Smooth muscle cell (in vitro differentiated cells): ENCODE data around the gene EPB41L2. TPM values are rescaled to one million over a fixed set of nuclear protein-coding genes. Genes with fewer than 3 reads are reported as not detected.

Experiments
- DNase-seq: peaks from one replicate; lab custom pipeline; 2025; ENCODE audit not compliant: unreplicated experiment; lab: John Stamatoyannopoulos, UW
- H2AFZ ChIP-seq: fragments of 200-600 bp; sonication (generic); 2 replicates; pipeline ENCODE4 v1.6.0; 2016; ENCODE audit warnings: antibody characterized with exemption, low read depth, mild to moderate bottlenecking
- H3F3A ChIP-seq: fragments of 200-600 bp; sonication (generic); 2 replicates; pipeline ENCODE4 v1.6.0; 2017; ENCODE audit warnings: antibody characterized with exemption, low read depth
- H3K27ac ChIP-seq: fragments of 200-600 bp; sonication (generic); 2 replicates; pipeline ENCODE4 v1.5.1; 2016; ENCODE audit warnings: low read depth, mild to moderate bottlenecking
- H3K27me3 ChIP-seq: fragments of 200-600 bp; sonication (generic); 2 replicates; pipeline ENCODE4 v1.6.1; 2016; ENCODE audit warnings: low read depth, mild to moderate bottlenecking
- H3K36me3 ChIP-seq: fragments of 200-600 bp; sonication (generic); 2 replicates; pipeline ENCODE4 v1.5.1; 2016; ENCODE audit warnings: low read depth
- H3K4me1 ChIP-seq: fragments of 200-600 bp; sonication (generic); 2 replicates; pipeline ENCODE4 v1.5.1; 2016; ENCODE audit warnings: low read depth
- H3K4me2 ChIP-seq: fragments of 200-600 bp; sonication (generic); 2 replicates; pipeline ENCODE4 v1.6.0; 2016; ENCODE audit warnings: mild to moderate bottlenecking
- H3K4me3 ChIP-seq: fragments of 200-600 bp; sonication (generic); 2 replicates; pipeline ENCODE4 v1.5.1; 2016; ENCODE audit warnings: mild to moderate bottlenecking
- H3K79me2 ChIP-seq: fragments of 200-600 bp; sonication (generic); 2 replicates; pipeline ENCODE4 v1.6.0; 2016; ENCODE audit warnings: low read depth, mild to moderate bottlenecking
- H3K9ac ChIP-seq: fragments of 200-600 bp; sonication (generic); 2 replicates; pipeline ENCODE4 v1.6.0; 2016; ENCODE audit warnings: low read depth
- H3K9me3 ChIP-seq: fragments of 200-600 bp; sonication (generic); replicated peaks from 2 replicates; pipeline ENCODE4 v1.5.1; 2016; ENCODE audit warnings: low read depth
- H4K20me1 ChIP-seq: fragments of 200-600 bp; sonication (generic); 2 replicates; pipeline ENCODE4 v1.6.0; 2016; ENCODE audit warnings: low read depth
- WGBS: methylation state at CpG from one replicate; pipeline ENCODE4 v1.1.7; 2016; ENCODE audit warnings: low lambda C conversion rate; 5-methylcytosine and 5-hydroxymethylcytosine counted together
- polyA plus RNA-seq: library from polyadenylated mRNA; unstranded; fragments of >200 nt; fragmentation: Nextera tagmentation; extraction: Ambion mirVana; gene quantifications from 2 replicates; pipeline ENCODE4 v1.2.1, GENCODE V29; 2016
- total RNA-seq: library from RNA; depleted of rRNA; stranded (reverse); fragments of >200 nt; gene quantifications from 2 replicates; pipeline ENCODE4 v1.2.3, GENCODE V29; 2014
- TF ChIP-seq, protein P1 (sequence below): fragments of 200-600 bp; sonication (generic); IDR thresholded peaks from 2 replicates; pipeline ENCODE4 v1.5.1; 2017; ENCODE audit warnings: borderline replicate concordance, mild to moderate bottlenecking, antibody characterized with exemption; ENCODE audit not compliant: insufficient read depth, poor library complexity, severe bottlenecking

EPB41L2 gene
- total and polyA plus RNA-seq, 2 experiments from 2014 or later, result 40.2 to 44.6 TPM

DNA sequence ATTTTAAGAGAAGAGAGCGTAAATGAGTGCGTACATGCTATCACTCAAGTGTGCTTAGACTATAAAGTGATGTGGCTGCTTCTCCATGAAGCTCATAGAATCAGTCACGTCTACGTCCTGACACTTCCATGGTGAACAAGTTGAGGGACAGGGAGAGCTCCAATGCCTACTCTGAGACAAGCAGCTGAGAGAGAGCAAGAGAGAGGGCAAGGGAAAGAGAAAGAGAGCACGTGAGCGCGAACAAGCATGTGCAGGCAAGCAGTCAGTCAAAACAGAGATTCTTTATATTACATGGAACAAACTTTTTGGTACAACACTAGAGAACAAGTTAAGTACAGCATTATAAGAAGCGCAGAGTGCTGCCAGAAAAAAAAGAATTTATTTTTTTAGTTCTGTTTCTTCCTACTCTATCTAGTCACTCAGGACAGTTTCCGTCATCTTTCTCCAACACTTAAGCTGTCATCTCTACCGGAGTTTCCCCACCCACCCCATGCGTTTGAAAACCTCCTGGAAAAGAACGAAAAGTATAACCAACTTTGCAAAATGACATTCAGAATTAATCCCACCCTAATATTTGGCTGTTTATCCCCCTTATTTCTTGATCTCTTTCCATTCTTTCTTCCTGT is 61.8 kb downstream of the EPB41L2 start:
- Histone ChIP-seq H2AFZ (no peak overlapping the region), H4K20me1 (peaks cover 27% of the 10 kb centered on the region), H3K9me3 (no peaks in the 10 kb centered on the region), H3K36me3 (no peaks in the 10 kb centered on the region), H3K9ac (no peak overlapping the region), H3K27me3 (no peaks in the 10 kb centered on the region), H3K4me2 (peak overlapping the region; percentile 35), H3K4me1 (peaks cover 39% of the 10 kb centered on the region), H3K4me3 (no peak overlapping the region), H3K79me2 (peaks cover 48% of the 10 kb centered on the region), H3K27ac (no peak overlapping the region), H3F3A (peaks cover 7% of the 10 kb centered on the region)
- DNase-seq, result no peak
- 70% methylated on average over 12 of the region's 12 CpGs for WGBS
- TF ChIP-seq, protein P1, sequence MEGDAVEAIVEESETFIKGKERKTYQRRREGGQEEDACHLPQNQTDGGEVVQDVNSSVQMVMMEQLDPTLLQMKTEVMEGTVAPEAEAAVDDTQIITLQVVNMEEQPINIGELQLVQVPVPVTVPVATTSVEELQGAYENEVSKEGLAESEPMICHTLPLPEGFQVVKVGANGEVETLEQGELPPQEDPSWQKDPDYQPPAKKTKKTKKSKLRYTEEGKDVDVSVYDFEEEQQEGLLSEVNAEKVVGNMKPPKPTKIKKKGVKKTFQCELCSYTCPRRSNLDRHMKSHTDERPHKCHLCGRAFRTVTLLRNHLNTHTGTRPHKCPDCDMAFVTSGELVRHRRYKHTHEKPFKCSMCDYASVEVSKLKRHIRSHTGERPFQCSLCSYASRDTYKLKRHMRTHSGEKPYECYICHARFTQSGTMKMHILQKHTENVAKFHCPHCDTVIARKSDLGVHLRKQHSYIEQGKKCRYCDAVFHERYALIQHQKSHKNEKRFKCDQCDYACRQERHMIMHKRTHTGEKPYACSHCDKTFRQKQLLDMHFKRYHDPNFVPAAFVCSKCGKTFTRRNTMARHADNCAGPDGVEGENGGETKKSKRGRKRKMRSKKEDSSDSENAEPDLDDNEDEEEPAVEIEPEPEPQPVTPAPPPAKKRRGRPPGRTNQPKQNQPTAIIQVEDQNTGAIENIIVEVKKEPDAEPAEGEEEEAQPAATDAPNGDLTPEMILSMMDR, result no peak

DNA sequence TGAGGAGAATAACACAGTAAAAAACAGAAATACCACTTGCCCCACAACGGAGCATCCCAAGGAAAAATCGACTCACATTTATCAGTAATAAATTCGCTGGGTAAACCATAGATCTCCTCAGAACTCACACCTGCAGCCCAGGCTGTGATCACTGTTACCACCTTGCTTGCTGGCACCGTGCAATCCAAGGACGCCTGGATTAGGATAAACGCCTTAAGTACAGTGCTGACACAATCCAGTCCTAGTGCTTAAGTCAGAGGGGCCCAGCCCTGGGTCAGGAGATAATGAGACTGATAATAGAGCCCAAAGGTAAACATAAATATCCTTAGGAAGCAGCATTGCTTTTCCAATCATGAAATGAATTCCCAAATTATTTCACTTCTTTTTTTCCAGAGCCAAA is 62.5 kb downstream of the EPB41L2 start:
- WGBS, result 45% methylated on average over 6 of the region's 6 CpGs
- TF ChIP-seq, protein P1, result no peak

DNA sequence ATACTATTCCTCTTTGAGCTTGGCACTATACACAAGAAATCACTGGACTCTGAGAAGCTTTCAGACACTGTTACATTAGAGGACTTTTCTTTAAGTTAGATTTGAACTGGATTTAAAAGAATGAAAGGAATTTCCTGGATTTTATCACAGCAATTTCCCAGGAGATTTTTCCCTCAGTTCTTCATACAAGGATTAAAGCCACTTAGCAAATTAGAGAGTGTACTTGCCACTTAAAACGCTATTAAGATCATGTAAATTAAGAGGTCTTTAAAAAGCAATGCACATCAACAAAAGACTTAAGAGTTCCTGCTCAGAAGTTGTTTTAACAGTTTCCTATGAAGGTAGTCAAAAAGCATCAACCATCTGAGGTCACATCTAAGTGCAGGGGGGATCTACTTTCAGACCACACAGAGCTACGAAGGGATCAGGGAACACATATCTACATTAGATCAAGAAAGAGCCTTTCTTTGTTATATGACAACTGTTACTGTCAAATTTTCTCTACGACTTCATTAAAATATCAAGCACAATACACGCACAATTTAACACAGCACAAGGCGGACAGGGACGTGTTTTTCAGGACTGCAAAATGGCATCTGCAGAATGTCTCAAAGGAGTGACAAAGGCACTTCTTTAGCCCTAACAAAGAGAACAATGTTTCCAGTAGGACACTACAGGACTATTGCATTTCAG is 65.8 kb downstream of the EPB41L2 start:
- peak overlapping the region; percentile 28 for H3K4me3 ChIP-seq
- H3K4me1 ChIP-seq, result peaks cover 35% of the 10 kb centered on the region
- no peaks in the 10 kb centered on the region for H3K27me3 ChIP-seq
- no peak for DNase-seq
- H3F3A ChIP-seq, result peaks cover 9% of the 10 kb centered on the region
- peak overlapping the region; percentile 50 for H3K27ac ChIP-seq
- H4K20me1 ChIP-seq, result peaks cover 5% of the 10 kb centered on the region
- peak overlapping the region; percentile 31 for H3K9ac ChIP-seq
- TF ChIP-seq, protein P1, result no peak
- H2AFZ ChIP-seq, result peak overlapping the region; percentile 18
- WGBS, result 5% methylated on average over 6 of the region's 6 CpGs
- no peaks in the 10 kb centered on the region for H3K9me3 ChIP-seq
- no peaks in the 10 kb centered on the region for H3K36me3 ChIP-seq
- H3K79me2 ChIP-seq, result peaks cover 53% of the 10 kb centered on the region
- peak overlapping the region; percentile 81 for H3K4me2 ChIP-seq

More for the DNA sequence above, 62.5 kb downstream of the EPB41L2 start:
- H3K27ac ChIP-seq, result no peak overlapping the region
- peaks cover 53% of the 10 kb centered on the region for H3K79me2 ChIP-seq
- no peak overlapping the region for H3K4me2 ChIP-seq
- no peaks in the 10 kb centered on the region for H3K27me3 ChIP-seq
- no peak overlapping the region for H3K4me3 ChIP-seq
- no peaks in the 10 kb centered on the region for H3K9me3 ChIP-seq
- DNase-seq, result no peak
- H2AFZ ChIP-seq, result no peak overlapping the region
- H3K36me3 ChIP-seq, result no peaks in the 10 kb centered on the region
- peaks cover 24% of the 10 kb centered on the region for H4K20me1 ChIP-seq
- no peak overlapping the region for H3K9ac ChIP-seq
- peaks cover 46% of the 10 kb centered on the region for H3K4me1 ChIP-seq
- H3F3A ChIP-seq, result peaks cover 9% of the 10 kb centered on the region

DNA sequence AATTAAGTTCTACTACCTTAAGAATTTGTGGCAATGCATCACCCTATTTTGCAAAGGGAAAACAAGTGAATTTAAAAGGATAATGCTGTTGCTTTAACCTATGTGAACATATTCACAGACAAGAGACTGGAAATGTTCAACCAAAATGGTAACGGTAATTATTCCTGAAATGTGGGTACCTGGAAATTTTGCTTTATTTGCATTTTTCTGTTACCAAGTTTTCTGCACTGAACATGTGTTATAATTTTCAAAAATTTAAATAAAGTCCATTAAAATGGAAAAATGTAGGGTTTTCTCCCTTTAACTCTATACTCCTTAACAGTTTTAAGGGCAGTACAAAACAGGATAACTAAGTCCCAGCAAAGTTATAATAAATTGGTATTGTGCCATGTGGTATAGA is 66.4 kb downstream of the EPB41L2 start:
- H3K27ac ChIP-seq, result peak overlapping the region; percentile 50
- H3K4me2 ChIP-seq, result peak overlapping the region; percentile 81
- H3K9ac ChIP-seq, result no peak overlapping the region
- H3K4me3 ChIP-seq, result peak overlapping the region; percentile 28
- WGBS, result 78% methylated on average over 1 of the region's 1 CpG
- H4K20me1 ChIP-seq, result peaks cover 5% of the 10 kb centered on the region
- H3K27me3 ChIP-seq, result no peaks in the 10 kb centered on the region
- H3K79me2 ChIP-seq, result peaks cover 52% of the 10 kb centered on the region
- no peaks in the 10 kb centered on the region for H3K9me3 ChIP-seq
- H2AFZ ChIP-seq, result no peak overlapping the region
- H3K4me1 ChIP-seq, result peaks cover 35% of the 10 kb centered on the region
- TF ChIP-seq, protein P1, result no peak
- DNase-seq, result no peak
- peaks cover 9% of the 10 kb centered on the region for H3F3A ChIP-seq
- H3K36me3 ChIP-seq, result no peaks in the 10 kb centered on the region
